Measurements from ENCODE around the gene STARD7. TPM values are rescaled to one million over a fixed set of nuclear protein-coding genes. Genes with fewer than 3 reads are reported as not detected.

The STARD7 gene
- total RNA-seq, 4 donors from 2014 or later: 211 to 292 (median 266) TPM

DNA sequence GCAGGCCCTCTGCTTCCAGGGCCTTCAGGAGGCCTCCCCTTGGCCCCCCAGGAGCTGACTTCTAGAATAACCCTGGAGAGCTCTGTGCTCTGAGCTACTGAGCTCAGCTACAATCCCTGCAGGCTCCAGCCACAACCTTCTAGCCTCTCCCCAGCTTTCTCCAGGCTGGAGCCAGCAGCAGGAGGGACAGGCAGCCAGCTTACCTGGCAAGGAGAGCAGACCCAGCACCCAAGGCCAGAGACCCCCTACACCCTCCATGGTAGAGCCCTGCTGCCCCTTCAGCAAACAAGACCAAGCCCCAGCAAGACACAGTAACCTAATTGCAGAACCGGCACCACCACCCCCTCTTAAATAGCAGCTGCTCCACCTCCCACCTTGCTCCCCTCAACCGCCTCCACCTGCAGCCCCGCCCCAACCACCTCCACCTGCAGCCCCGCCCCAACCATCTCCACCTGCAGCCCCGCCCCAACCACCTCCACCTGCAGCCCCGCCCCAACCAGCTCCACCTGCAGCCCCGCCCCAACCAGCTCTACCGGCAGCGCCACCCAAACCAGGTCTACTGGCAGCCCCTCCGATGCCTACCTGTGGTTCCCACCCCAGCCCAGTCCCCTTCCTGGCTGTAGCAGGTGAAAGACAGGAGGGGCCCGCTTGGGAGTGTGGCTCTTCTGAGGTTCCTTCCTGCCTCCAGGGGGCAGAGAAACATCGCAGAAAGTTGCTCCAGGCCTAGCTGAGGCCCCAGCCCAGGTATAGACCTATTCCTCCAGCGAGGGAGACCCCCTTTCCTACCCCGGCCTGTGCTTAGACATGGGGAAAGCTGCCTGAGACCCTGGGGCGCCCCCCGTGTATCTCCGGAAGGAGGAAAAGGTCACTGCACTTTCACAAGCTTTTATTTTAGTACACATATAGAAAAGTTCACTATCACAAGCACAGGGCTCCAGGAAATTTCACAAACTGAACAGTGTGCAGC lies 70.2 kb downstream of the STARD7 start, which contains the start of gene ASTL:
Gene ASTL, minus strand, starts transcription at position 324 of the 967 bp plus-strand sequence. Its CDS starts 66 bp downstream, at position 258.
- Histone ChIP-seq H3K27me3 (no peaks in the 10 kb centered on the region), H3K4me1 (no peaks in the 10 kb centered on the region), H3K36me3 (no peaks in the 10 kb centered on the region), H3K4me3 (replicated peaks in 1 of 3) (no peak within 1 kb of the TSS), H3K27ac (no peak within 1 kb of the TSS), H3K9me3 (no peaks in the 10 kb centered on the region)
- DNase-seq: peak; percentile 52 to 54
- intact Hi-C loops (cut with DNase I): loop anchor here (5.0 kb wide), 1 partner anchor 34 kb away; no protein-coding TSS in a partner anchor
- no peak for TF ChIP-seq POLR2A (IDR thresholded peaks at IDR 0.05)
- TF ChIP-seq, protein P1, sequence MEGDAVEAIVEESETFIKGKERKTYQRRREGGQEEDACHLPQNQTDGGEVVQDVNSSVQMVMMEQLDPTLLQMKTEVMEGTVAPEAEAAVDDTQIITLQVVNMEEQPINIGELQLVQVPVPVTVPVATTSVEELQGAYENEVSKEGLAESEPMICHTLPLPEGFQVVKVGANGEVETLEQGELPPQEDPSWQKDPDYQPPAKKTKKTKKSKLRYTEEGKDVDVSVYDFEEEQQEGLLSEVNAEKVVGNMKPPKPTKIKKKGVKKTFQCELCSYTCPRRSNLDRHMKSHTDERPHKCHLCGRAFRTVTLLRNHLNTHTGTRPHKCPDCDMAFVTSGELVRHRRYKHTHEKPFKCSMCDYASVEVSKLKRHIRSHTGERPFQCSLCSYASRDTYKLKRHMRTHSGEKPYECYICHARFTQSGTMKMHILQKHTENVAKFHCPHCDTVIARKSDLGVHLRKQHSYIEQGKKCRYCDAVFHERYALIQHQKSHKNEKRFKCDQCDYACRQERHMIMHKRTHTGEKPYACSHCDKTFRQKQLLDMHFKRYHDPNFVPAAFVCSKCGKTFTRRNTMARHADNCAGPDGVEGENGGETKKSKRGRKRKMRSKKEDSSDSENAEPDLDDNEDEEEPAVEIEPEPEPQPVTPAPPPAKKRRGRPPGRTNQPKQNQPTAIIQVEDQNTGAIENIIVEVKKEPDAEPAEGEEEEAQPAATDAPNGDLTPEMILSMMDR (IDR thresholded peaks at IDR 0.05): peak in 5 of 6 experiments; percentile 26 to 61 (median 53)
- 9 to 14% methylated on average over 11 to 13 of the region's 17 CpGs for WGBS, 2 donors

DNA sequence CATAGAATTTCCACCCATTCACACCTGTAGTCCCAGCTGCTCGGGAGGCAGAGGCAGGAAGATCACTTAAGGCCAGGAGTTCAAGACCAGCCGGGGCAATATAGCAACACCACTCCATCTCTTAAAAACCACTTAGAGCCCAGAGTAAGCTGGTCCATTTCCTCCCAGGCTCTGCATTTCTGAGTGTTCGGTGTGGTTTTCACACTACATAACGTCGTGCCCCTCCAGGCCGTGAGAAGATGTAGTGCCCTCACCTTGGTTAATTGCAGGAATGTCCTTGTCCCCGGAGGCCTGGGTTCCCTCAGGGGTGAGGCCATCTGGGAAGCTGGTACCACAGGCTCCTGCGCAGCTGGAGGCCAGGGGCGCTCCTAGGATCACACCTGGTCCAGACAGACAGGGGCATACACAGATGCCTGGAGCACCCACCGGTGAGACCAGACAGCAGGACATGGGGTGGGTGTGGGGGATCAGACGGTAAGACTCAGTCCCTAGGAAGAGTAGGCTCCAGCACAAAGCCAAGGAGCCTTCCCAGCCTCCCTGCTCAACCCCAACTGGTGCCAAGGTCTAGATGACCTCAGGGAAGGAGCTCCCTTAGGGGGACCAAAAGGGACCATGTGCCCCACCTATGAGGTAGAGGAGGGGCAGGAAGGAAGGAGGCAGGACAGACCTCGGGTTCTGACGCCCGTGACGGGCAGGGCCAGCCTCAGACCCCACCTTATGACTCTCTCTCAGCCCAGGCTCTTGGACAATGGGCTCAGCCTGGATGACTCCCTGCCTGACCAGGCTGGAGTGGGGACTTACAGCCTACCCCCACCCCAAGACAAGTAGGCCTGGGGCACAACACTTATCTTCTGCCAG lies 71.1 kb downstream of the STARD7 start:
- no peaks in the 10 kb centered on the region for H3K4me1 ChIP-seq
- no peaks in the 10 kb centered on the region for H3K36me3 ChIP-seq
- TF ChIP-seq, protein P1 (IDR thresholded peaks at IDR 0.05): no peak
- no peak for TF ChIP-seq POLR2A (IDR thresholded peaks at IDR 0.05)
- DNase-seq: no peak
- no peaks in the 10 kb centered on the region for H3K27me3 ChIP-seq
- H3K4me3 ChIP-seq (replicated peaks in 1 of 3): no peak overlapping the region
- 69 to 93% methylated on average over 8 to 13 of the region's 15 CpGs for WGBS, 2 donors
- H3K9me3 ChIP-seq: no peaks in the 10 kb centered on the region
- H3K27ac ChIP-seq: no peak overlapping the region
- intact Hi-C loops (cut with DNase I): loop anchor here (5.0 kb wide), 1 partner anchor 35 kb away; no protein-coding TSS in a partner anchor

DNA sequence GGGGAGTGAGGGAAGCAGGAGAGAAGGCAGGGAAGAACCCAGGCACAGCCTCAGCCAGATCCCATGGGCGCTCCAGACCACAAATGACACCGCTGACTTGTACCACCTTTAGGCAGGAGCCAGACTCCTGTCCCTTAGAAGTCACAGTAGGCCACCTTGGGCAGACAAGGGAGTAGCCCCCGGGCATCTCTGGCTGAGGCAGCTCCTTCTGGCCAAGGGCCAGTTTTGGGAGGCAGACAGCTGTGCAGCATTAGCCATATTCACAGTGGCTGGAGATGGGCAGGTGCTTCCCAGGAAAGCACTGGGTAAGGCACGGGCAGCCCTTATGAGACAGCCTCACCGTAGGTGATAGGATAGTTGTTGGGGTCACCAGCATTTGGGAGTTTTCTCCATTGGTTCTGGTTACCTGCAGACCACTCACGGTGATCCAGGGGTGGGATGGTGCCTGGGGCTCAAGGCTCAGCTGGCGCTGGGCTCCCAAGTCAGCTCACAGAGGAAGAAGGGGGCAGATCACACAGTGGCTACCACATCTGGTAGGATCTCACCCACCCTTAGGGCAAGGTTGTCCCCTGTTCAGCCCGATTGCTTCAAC lies 72.4 kb downstream of the STARD7 start:
- intact Hi-C loops (cut with DNase I): loop anchor here (5.0 kb wide), 1 partner anchor 36 kb away; no protein-coding TSS in a partner anchor
- H3K9me3 ChIP-seq: no peaks in the 10 kb centered on the region
- no peak overlapping the region for H3K27ac ChIP-seq
- 83% methylated on average over 5 to 8 of the region's 8 CpGs for WGBS, 2 donors
- no peaks in the 10 kb centered on the region for H3K4me1 ChIP-seq
- H3K4me3 ChIP-seq (replicated peaks in 1 of 3): no peak overlapping the region
- no peaks in the 10 kb centered on the region for H3K36me3 ChIP-seq
- TF ChIP-seq, protein P1 (IDR thresholded peaks at IDR 0.05): no peak
- no peak for TF ChIP-seq POLR2A (IDR thresholded peaks at IDR 0.05)
- no peak for DNase-seq
- no peaks in the 10 kb centered on the region for H3K27me3 ChIP-seq

DNA sequence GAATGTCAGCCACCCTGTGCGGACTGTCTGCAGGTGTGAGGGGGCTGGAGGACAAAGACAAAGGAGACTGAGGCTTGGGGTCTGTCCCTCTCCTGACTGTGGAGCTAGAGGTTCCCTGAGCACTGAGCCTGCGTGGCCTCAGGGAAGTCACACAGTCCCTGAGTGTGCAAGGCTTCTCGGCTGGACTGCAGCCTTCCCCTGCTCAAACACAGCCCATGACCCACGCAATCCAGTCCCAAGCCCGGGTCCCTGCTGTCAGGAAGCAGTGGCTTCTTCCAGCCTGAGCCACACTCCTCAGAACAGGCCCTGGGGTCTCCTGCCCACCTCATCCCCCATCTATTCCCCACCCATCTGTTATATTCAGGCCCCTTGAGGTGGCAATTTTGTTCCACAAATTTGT lies 73.0 kb downstream of the STARD7 start:
- no peak for TF ChIP-seq POLR2A (IDR thresholded peaks at IDR 0.05)
- TF ChIP-seq, protein P1 (IDR thresholded peaks at IDR 0.05): no peak
- 62 to 73% methylated on average over 4 to 5 of the region's 5 CpGs for WGBS, 2 donors
- H3K27me3 ChIP-seq: no peaks in the 10 kb centered on the region
- no peak overlapping the region for H3K27ac ChIP-seq
- H3K36me3 ChIP-seq: no peaks in the 10 kb centered on the region
- no peaks in the 10 kb centered on the region for H3K4me1 ChIP-seq
- intact Hi-C loops (cut with DNase I): loop anchor here (5.0 kb wide), 1 partner anchor 37 kb away; no protein-coding TSS in a partner anchor
- H3K9me3 ChIP-seq: no peaks in the 10 kb centered on the region
- DNase-seq: no peak
- no peak overlapping the region for H3K4me3 ChIP-seq (replicated peaks in 1 of 3)

Data from thyroid gland (tissue), 4 donors.